ENCODE results near the gene BCL11B.

BCL11B gene

DNA sequence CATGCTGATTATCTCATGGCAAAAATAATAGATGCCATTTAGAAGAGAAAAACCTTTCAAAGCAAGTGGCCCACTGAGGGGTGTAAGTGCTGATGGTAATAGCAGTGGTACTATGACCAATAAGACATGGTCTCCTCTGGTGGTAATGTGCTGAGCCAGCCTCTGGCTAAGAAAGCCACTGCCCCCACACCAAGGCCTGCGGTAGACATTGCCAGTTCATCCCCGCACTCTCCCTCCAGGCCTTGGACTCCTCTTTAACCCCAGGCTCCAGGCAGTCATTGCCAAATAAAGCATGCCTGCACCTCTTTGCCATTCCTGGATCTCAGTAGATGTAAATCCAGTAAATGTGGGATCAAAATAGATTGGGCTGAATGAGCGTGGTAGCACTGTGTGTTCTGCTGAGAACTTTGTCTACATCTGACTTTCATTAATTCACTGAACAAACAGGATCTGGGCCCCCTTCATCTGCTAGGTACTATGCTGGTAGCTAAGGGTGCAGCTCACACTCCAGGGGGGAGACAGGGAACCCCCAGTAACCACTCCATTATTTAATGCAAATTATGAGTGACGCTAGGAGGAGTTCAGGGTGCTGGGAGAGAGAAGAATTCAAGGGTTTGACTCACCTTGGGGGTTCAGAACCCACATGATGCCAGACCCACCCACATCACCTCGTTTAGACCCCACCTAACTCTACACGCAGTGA lies 89.3 kb downstream of the BCL11B start:
- DNase-seq (ENCODE audit: low read depth in 2 of 2): no peak

DNA sequence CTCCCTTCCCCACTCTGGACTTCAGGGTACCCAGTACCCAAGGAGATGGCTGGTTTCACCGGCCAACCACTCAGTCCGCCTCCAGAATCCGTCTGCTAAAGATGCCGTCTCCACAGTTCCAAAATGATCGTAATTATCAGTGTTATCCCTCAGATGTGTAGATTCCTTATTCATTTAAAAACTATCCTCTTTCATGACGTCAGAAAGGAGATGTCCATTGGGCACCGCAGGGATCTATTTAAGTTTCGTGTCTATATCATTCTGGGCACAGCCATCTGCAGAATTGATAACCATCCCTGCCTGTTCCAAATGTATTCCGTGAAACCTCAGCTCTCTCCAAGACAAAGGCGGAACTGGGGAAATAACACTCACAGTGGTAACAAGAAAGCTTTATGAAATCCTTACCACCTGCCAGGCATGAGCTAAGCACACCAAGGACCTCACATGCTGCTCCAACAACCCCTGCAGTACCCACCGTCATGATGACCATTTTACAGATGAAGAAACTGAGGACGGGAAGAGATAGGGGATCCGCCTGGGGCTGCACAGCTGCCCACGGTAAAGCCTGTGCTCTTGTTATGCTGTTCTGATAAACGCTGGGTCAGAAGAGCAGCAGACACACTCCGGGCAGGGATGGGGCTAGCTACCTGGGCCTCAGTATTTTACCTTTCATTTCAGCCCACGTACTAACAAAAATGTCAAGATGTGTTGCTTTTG lies 90.0 kb downstream of the BCL11B start:
- DNase-seq (ENCODE audit: low read depth in 2 of 2): no peak

DNA sequence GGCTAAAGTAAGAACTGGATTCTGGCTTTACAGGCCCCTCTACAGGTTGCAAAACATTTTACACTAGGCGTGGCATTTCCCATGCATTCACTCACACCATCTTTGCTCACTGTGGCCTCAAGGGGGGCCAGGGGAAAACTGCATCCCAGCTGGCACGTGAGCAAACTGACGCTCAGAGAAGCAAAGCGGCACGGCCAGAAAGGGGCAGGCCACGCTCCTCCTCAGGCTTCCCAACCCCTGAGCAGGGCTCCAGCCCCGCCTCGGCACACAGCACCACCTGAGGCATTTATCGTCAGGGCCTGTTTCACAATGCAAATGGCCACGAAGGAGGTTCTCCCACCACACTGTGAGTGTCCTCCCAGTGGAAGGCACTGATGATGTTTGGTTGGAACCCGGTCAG lies 90.8 kb downstream of the BCL11B start:
- no peak for DNase-seq (ENCODE audit: low read depth in 2 of 2)

DNA sequence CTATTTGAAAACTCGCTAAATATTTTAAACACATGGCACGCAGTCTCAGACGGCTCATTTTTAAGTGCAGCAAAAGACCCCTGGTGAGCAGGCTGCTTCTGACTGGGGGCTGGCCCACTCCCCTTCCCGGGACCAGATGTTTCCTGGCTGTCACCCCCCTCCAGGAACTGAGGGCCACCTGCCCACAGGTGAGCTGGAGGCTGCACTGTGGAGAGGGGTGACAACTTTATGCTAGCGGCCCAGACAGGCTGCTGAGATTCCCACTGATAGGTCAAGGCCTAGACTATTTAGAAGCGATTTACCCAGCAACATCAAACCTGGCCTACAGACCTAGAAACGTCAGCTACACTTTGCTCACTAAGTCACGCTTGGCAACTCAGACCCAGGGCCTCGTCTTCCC lies 92.1 kb downstream of the BCL11B start:
- no peak for DNase-seq (ENCODE audit: low read depth in 2 of 2)

DNA sequence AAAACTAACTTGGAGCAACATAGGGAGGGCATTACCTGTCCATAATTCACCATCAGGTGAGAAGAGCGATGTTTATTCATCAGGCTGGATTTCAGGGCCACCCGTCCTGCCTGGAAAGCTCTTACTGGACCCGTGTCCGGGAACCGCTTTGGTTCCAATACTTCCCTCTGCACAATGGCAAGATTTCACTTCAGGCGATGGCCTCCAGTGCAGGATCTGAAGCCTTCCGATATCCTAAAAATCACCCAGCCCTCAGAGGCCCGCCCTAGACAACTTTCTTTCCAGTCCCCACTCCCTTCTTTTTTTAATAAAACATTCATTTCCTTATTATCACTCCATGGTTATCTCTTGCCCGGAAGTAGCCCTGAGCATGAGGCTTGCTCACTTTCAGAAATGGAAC lies 92.5 kb downstream of the BCL11B start:
- DNase-seq (ENCODE audit: low read depth in 2 of 2): no peak

DNA sequence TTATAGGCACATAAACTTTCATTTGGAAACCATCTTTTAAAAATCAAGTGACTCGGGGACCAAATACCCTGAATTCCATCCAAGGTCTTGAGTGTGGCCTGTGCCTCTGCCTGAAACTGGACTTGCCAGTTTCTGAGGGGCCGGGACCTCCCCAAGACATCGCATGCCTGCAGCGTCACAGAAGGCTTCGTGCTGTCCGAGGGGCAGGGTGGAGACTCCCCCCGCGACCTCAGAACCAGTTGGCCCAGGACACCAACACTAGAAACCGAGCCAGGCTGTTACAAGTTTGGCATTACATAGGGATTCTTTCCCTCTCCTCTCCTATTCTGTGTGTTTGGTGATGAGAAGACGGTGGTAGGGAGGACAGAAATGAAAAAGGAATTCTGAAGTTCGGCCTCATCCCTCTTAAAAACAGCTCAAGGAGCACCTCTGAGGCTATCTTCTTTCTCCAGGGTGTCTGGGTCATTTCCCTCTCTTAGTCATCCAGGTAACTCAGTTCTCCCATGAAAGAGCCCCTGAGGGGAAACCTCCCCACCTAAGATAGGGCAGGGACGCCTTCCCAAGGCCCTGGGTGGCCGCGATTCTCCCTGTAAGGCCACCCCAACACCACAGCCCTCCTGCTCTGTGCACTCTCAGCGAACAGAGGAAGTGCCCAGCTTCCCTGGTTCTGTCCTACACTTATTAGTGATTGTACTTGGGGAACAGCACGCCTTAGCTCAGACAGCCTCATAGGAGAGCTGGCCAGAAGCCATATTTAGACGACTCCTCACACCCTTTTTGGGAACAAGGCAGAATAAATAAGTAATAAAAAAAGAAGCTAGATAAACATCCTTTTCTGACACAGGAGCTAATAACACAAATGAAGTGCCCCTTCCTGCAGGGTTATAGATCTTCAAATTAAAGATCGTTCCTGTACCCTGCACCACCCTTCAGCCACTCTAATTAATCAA lies 93.8 kb downstream of the BCL11B start:
- no peak for DNase-seq (ENCODE audit: low read depth in 2 of 2)

DNA sequence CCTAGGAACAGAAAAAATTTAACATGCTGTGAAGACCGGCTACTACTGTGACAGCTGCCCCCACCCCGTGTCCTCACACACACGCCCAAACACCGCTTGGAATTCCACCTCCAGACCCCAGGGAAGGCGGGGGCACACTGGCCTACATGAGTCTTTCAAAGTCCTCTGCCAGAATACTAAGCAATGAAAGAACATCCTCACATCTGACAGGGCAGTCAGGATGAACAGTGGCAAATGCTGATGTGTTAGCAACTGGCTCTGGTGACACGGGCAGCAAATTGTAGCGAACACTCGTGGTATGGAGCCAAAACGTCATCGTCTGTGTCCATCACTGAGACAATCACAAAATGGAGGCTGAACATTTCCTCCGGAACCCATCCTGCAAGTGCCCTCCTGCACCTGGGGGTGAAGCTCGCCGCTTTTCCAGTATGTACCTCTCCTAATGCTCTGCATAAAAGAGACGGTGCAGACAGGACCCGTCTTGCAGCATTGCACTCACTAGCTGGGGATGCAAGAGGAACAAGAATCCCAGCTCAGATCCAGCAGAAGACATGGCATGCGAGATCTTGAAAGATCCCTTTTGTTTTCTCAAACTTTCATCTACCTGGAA lies 94.8 kb downstream of the BCL11B start:
- no peak for DNase-seq (ENCODE audit: low read depth in 2 of 2)

DNA sequence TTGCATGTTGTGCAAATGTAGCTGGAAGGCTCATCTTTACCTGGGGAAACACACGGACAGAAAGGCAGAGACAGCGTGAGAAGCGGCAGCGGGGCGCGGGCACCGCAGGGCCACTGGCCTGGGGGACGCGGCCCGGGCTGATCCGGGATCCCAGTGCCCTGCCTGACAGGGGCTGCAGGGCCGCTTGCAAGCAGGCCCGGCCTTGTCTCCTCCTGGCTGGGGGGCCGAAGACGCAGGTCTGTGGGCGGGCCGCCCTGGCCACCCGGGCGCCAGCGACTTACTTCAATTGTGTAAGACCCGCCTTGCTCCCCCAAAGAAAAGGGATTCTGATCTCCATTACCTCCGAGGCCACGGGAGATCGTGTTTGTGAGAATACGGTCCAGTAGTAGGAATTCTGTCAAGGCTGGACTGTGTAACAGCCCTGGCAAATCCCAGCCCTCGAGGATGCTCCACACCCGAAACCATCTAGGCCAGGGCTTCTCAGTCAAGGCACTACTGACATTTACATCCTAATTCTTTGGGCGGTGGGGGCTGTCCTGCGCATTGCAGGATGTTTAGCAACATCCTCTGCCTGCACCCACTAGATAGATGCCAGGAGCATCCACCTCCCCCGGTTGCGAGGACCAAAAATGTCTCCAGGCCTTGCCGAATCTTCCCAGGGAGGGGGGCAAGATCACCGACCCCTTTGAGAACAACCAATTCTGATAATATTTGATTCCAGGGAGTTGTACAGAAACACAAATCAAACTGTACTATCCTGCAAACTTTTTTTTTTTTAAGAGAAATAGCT lies 95.6 kb downstream of the BCL11B start:
- no peak for DNase-seq (ENCODE audit: low read depth in 2 of 2)

DNA sequence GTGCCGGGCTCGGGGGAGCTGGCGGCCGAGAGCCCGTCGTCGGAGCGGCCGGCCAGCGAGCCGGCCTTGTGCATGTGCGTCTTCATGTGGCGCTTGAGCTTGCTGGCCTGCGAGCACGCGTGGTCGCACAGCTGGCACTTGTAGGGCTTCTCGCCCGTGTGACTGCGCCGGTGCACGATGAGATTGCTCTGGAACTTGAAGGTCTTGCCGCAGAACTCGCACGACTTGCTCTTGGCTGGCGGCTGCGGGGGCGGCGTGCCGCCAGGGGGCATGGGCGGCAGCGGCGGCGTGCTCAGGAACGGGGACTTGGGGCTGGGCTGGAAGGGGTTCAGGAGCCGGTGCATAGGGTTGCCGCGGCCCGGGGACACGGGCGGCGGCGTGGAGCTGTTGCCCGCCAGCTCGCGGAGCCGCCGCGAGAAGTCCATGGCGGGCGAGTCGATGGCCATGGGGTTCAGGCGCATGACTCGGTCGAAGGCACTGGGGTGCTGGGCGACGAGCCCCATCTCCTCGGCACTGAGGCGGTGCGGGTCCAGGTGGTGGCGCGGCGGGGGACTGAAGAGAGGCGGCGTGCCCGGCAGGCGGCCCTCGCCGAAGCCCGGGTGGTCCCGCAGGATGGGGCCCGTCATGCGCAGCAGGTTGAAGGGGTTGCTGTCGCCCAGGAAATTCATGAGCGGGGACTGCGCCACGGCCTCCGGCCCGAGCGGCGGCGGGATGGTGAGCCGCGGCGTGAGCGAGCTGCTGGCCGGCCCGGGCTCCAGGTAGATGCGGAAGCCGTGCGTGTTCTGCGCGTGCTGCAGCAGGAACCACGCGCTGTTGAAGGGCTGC lies 96.5 kb downstream of the BCL11B start:
- DNase-seq (ENCODE audit: low read depth in 2 of 2): no peak

DNA sequence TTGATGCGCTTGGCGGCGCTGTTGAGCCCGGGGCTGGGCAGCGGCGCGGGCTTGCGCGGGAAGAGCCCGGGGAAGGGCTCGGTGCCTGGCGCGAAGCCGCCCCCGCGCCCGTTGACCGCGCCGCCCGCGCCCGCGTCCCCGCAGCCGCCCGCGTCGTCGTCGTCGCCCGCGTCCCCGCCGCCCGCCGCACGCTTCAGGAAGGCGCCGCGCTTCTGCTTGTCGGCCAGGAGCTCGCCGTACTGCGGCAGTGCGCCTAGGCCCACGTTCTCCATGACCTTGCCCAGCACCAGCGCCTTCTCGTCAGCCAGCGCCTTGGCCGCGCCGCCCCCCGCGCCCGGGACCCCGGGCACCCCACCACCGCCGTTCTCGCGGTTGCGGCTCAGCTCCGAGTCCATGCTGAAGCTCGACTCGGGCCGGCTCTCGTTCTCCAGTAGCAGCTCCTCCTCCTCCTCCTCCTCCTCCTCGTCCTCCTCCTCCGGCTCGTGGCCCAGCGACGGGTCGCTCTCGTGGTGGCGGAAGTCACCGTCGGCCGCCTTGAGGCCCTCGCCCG lies 97.2 kb downstream of the BCL11B start:
- no peak for DNase-seq (ENCODE audit: low read depth in 2 of 2)

DNA sequence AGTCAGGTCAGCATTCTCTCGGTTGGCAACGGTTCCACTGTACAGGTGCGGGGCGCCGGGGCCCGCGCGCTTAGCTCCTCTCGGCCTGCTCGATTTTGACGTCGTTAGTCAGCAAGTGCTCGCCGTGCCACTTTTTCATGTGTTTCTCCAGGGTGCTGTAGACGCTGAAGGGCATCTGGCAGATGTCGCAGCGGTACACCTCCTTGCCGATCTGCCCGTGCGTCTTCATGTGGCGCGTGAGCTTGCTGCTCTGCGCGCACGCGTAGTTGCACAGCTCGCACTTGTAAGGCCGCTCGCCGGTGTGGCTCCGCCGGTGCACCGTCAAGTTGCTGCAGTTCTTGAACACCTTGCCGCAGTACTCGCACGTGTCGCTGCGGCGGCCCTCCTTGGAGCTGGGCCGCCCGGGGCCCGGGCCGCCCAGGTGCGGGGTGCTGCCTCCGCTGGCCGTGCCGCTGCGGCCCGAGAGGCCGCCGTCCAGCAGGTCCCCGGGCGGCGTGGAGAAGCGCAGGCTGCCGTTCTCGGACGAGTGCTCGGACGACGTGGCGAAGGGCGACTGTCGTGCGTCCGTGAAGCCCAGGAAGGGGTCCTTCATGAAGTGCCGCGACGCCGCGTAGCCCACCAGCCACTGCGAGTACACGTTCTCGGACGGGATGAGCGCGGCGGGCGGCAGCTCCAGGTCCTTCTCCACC lies 97.8 kb downstream of the BCL11B start:
- DNase-seq (ENCODE audit: low read depth in 2 of 2): no peak

DNA sequence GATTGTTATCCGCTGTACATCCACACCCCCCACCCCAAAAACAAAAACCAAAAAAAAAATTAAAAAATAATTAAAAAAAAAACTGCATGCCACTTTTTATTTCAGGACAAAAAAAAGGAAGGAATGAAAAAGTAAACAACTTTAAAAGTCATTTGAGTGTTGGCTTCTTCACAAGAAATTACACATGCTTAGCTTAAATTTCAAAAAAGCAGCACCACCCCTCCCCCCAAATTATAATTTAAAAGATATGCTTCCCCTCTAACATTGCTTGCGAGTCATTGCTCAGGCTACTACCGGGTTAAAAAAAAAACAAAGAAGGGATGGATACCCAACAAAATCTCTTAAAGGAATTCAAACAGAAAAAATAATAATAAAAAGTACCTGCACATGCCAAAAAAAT lies 98.5 kb downstream of the BCL11B start:
- no peak for DNase-seq (ENCODE audit: low read depth in 2 of 2)

DNA sequence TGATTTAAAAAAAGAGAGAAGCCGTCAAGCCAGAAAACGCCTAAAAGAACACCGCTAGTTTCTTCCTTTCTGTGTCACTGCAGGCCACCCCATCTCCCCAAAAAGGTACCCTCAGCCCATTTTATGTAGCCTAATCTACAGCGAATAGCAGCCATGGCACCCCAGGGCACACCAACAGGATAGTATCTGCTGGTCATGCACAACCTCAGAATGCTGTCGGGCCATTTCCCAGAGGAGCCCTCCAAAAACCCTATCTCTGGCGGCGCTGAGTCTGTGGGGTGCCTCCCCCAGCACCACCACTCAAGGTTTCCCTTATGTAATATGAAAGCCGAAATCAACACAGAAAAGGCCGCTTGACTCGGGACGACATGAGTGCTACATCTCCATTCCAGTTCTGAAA lies 98.9 kb downstream of the BCL11B start:
- DNase-seq (ENCODE audit: low read depth in 2 of 2): no peak

DNA sequence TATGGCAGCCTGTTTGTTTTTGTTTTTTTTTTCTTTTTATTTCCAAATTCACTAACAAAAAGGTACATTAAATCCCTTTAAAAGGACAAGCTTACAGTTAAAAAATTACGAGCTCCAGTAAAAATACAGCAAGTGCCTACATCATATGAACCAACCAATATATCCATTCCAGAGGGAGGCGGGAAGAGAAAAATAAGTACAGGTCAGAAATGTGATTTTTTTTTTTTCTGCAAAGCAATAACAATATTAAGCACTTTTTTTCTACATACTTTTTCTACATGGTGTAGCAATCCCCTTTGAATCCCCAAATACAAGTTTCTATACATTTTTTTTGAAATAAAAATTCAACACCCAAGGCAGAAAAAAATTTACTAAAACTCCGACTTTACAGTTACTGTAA lies 100.6 kb downstream of the BCL11B start:
- DNase-seq (ENCODE audit: low read depth in 2 of 2): no peak

DNA sequence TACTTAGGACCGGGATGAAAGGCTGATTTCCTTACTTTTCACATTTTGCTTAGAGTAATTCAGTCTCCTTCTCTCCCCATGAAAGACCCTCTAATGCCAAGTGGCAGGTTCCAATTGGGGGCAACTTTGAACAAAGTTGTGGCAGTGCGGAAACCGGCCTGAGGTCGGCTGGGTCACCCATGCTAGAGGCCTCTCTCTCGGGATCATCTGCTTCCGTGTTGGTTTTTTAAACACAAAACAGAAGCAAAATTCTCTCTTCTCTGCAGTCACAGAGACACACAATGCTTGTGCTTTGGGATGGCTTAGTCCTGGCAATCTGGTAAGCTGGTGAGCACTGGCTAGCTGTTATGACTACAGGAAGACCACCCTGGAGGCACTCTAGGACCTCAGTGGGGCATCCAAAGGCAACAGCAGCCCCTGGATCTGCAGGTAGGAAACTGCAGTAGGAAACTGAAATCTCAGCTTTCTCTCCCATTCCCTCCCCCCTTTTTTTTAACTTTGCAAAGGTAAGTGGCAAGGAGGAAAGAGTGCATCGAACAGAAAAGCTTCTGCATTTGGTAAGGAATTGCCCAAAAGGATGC lies 102.1 kb downstream of the BCL11B start:
- no peak for DNase-seq (ENCODE audit: low read depth in 2 of 2)

DNA sequence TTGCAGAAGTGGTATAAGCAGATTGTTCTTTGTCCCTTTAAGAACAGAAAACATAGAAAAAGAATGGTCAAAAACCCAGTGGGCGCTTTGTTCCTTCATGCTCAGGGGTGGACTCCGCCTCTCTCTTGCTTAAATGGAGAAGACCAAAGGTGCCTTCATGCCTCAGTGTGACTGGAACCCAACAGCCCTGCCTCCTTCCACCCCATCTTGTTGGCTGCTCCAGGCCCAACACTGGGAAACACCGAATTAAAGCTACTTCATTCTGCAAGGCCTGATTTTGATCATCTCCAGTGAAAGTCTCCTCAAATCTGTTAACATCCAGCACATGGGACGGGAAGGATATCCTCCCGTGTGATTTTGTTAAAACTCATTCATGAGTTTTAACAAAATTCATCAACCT lies 103.7 kb downstream of the BCL11B start:
- no peak for DNase-seq (ENCODE audit: low read depth in 2 of 2)

DNA sequence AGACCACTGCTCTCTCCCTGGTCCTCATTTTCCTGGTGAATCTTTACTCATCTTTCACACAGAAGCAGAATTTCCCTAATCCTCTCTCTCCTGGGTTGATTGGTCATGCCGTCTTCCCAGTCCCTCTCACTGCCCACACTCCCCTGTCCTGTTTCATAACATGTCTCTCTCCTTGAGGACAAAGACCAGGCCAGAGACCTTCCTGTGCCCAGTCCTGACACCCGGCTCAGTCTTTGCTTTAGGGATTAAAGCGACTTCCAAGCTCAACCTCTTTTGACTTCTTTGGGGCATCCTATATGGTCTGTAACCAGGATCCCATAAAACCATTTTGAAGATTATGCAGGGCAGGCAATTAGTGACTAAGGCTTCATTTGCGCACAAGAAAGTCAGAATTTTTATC lies 105.5 kb downstream of the BCL11B start:
- DNase-seq (ENCODE audit: low read depth in 2 of 2): no peak

DNA sequence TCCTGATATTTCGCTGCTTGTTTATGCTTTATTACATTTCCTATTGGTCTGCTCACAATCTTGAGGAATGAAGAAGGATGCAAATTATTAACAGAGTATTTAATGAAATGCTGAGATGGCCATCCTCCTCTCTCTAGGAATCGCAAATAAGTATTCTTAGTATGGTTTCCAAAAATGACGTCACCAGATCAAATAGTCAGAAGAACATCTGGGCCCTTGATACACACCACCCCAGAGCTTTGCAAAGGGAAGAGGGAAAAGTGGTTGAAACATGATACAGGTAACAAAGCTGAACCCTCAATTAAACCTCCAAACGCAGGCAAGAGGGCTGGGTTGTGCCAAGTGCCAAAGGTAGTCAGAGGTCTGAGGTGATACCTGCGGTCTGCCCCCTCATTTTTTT lies 107.3 kb downstream of the BCL11B start:
- no peak for DNase-seq (ENCODE audit: low read depth in 2 of 2)

DNA sequence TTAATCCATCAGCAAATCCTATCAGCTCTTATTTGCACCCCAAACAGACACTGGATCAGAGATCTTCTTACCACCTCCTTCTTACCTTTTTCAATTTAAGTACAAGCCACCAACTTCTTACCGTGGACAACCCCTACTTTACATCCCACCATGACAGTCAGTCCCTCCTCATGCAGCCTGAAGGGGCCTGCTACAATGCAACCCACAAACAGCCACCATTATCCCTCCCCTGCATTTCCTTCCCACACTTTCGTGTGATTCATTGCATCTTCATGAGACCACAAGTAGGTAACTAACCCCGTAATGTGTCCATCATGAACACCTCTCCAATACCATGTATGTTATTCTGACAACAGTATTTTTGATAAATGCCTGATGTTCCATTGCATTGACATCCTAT lies 108.6 kb downstream of the BCL11B start:
- DNase-seq (ENCODE audit: low read depth in 2 of 2): no peak

Data from stimulated activated CD8-positive, alpha-beta memory T cell treated with anti-CD3 and anti-CD28 coated beads, Interleukin-7, amount 100 ng/mL, for 1 hour (primary cell).